ENCODE data around the gene NRTN. TPM values are rescaled to one million over a fixed set of nuclear protein-coding genes. Genes with fewer than 3 reads are reported as not detected.
"Not testable (repeated sequence)": the region's sequence is repeated elsewhere in the genome, so short reads cannot be mapped to it uniquely, and the experiment has no call there.

The NRTN gene
- total RNA-seq, 2 donors from 2014 or later: 5.8 to 6.4 TPM

DNA sequence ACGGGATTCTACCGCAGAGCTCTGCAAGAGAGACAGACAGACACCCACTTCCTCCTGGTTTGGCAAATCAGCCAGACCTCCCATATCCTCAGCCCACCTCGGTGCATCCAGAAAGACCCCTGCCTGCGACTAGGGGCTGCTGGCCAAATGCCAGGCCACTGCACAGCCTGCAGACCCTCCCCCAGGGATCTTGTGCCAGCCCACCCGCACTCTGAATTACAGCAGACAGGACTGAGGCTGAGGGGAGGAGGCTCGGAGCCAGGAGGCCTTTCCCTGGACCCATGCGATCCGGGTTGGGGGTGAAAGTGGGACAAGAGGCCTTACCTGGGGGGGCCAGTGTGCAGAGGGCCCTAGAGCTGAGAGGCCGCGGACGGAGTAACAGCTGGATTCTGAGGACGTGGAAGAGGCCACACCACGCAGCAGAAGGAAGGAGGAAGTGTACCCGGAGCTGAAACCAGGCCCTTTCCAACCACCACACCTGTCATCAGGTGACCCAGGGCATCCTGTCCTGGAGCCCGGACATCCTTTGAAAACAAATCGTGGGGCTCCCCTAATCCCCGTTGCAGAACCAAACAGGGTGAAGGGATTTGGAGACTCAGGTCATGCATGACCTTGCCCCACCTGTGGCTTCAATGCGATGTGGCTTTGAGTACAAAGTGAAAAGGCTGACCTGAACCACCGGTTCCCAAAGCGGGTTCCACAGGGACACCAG is 33.6 kb downstream of the NRTN start:
- Histone ChIP-seq H3K4me1 (ENCODE audit: control insufficient read depth, insufficient read depth, low read length) (no peaks in the 10 kb centered on the region), H3K27ac (ENCODE audit: low read depth, low read length) (no peak overlapping the region), H3K4me3 (ENCODE audit: low read length) (no peak overlapping the region), H3K9ac (ENCODE audit: extremely low read depth, low read length, poor library complexity, severe bottlenecking) (no peak overlapping the region), H3K9me3 (ENCODE audit: control insufficient read depth, low read length) (no peaks in the 10 kb centered on the region), H3K36me3 (ENCODE audit: control insufficient read depth, insufficient read depth, low read length) (no peaks in the 10 kb centered on the region), H3K27me3 (ENCODE audit: control insufficient read depth, insufficient read depth, low read length, poor library complexity, severe bottlenecking) (no peaks in the 10 kb centered on the region)
- DNase-seq: no peak
- WGBS, 2 experiments (ENCODE audit: insufficient coverage in 1 of 2, insufficient read length in 1 of 2): 94 to 98% methylated on average over 9 to 20 of the region's 20 CpGs
- Mint-ChIP-seq H3K4me1 (no peaks in the 10 kb centered on the region), H3K9me3 (no peaks in the 10 kb centered on the region), H3K27ac (no peak overlapping the region), H3K4me3 (no peak overlapping the region), H3K36me3 (ENCODE audit: low read depth) (no peaks in the 10 kb centered on the region), H3K27me3 (ENCODE audit: insufficient read depth) (peaks cover 16% of the 10 kb centered on the region)
- TF ChIP-seq, protein P1, sequence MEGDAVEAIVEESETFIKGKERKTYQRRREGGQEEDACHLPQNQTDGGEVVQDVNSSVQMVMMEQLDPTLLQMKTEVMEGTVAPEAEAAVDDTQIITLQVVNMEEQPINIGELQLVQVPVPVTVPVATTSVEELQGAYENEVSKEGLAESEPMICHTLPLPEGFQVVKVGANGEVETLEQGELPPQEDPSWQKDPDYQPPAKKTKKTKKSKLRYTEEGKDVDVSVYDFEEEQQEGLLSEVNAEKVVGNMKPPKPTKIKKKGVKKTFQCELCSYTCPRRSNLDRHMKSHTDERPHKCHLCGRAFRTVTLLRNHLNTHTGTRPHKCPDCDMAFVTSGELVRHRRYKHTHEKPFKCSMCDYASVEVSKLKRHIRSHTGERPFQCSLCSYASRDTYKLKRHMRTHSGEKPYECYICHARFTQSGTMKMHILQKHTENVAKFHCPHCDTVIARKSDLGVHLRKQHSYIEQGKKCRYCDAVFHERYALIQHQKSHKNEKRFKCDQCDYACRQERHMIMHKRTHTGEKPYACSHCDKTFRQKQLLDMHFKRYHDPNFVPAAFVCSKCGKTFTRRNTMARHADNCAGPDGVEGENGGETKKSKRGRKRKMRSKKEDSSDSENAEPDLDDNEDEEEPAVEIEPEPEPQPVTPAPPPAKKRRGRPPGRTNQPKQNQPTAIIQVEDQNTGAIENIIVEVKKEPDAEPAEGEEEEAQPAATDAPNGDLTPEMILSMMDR (conservative IDR thresholded peaks at IDR 0.05): no peak

DNA sequence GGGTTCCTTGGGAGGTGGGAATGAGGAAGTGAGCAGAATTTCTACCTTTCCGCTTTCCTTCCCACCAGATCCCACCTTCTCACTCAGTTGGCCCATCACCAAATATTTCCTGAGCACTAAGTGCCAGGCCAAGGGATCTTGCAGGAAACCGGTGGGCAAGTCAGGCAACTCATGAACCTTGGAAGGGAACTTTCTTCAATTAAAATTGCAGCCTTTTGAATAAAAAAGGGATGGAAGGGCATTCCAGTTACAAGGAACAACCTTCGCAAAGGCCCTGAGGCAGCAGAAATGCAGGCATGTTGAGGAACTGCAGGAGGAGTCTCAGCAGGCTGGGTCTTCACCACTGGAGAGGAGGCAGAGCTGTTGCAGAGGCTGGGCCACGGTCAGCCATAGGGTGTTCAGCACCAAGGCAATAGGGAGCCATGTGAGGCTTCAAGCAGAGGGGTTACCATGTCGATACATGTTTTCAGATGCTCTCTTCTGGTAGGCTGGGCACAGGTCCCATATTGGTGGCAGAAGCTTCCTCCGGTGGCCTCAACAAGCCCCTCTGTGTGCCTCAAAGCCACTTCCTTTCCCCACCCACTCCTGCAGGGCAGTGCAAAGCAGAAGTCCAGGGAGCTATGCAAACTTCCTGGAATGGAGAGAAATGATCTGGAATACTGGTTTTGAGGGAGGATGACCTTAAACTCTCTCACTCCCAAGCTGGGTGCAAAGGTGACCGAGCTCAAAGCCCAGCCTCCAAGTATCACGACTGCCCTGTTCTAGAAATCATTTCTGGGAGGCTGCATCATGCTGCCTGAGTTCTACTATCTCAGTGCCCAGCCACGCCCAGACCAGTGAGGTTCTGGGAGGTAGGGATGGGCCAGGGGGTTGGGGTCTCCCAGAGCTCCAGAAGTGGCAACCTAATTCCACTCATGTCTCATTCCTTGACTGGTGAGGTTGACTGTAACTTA is 34.5 kb downstream of the NRTN start, which contains the start of gene FUT6:
FUT6 (minus strand) TSS at position 638 of the 953 bp plus-strand sequence. CDS start 7,135 bp downstream, outside the sequence.
- no peak for DNase-seq
- no peak within 1 kb of the TSS for H3K4me3 Mint-ChIP-seq
- H3K4me3 ChIP-seq (ENCODE audit: low read length): no peak within 1 kb of the TSS
- no peaks in the 10 kb centered on the region for H3K27me3 ChIP-seq (ENCODE audit: control insufficient read depth, insufficient read depth, low read length, poor library complexity, severe bottlenecking)
- H3K4me1 ChIP-seq (ENCODE audit: control insufficient read depth, insufficient read depth, low read length): no peaks in the 10 kb centered on the region
- H3K9me3 ChIP-seq (ENCODE audit: control insufficient read depth, low read length): no peaks in the 10 kb centered on the region
- no peak within 1 kb of the TSS for H3K9ac ChIP-seq (ENCODE audit: extremely low read depth, low read length, poor library complexity, severe bottlenecking)
- no peaks in the 10 kb centered on the region for H3K4me1 Mint-ChIP-seq
- no peaks in the 10 kb centered on the region for H3K36me3 Mint-ChIP-seq (ENCODE audit: low read depth)
- peaks cover 12% of the 10 kb centered on the region for H3K27me3 Mint-ChIP-seq (ENCODE audit: insufficient read depth)
- WGBS, 2 experiments (ENCODE audit: insufficient coverage in 1 of 2, insufficient read length in 1 of 2): 93 to 94% methylated on average over 6 to 9 of the region's 9 CpGs
- H3K36me3 ChIP-seq (ENCODE audit: control insufficient read depth, insufficient read depth, low read length): no peaks in the 10 kb centered on the region
- no peak within 1 kb of the TSS for H3K27ac ChIP-seq (ENCODE audit: low read depth, low read length)
- no peak within 1 kb of the TSS for H3K27ac Mint-ChIP-seq
- TF ChIP-seq, protein P1 (conservative IDR thresholded peaks at IDR 0.05): no peak
- no peaks in the 10 kb centered on the region for H3K9me3 Mint-ChIP-seq

DNA sequence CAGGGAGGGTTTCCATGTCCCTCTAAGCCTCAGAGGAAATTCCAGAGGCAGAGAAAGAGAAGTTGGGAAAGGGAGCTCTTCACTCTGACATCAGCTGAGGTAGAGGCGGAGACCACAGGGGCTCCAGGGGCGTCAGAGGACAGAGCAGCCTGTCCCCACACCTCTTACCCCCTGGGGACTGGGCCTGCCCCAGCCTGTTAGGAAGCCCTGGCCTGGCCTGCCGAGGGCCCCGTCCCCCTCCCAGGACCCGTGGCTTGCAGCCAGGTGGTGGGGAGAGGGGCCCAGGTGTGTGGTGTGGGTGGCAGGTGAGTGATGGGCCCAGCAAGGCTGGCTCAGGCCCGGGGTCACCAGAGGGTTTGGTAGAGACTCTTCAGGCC is 36.9 kb downstream of the NRTN start:
- H3K4me3 ChIP-seq (ENCODE audit: low read length); H3K9me3 Mint-ChIP-seq; H3K4me1 Mint-ChIP-seq; H3K4me1 ChIP-seq (ENCODE audit: control insufficient read depth, insufficient read depth, low read length); H3K27me3 Mint-ChIP-seq (ENCODE audit: insufficient read depth); H3K27ac ChIP-seq (ENCODE audit: low read depth, low read length); H3K9me3 ChIP-seq (ENCODE audit: control insufficient read depth, low read length); H3K36me3 ChIP-seq (ENCODE audit: control insufficient read depth, insufficient read depth, low read length); H3K27me3 ChIP-seq (ENCODE audit: control insufficient read depth, insufficient read depth, low read length, poor library complexity, severe bottlenecking); H3K27ac Mint-ChIP-seq; H3K4me3 Mint-ChIP-seq; H3K36me3 Mint-ChIP-seq (ENCODE audit: low read depth); H3K9ac ChIP-seq (ENCODE audit: extremely low read depth, low read length, poor library complexity, severe bottlenecking); DNase-seq: not testable (repeated sequence)
- WGBS, 2 experiments (ENCODE audit: insufficient coverage in 1 of 2, insufficient read length in 1 of 2): 93% methylated on average over 4 of the region's 6 CpGs; no CpG with 5 or more reads in 1 of the 2 experiments

Measured in endodermal cell (in vitro differentiated cells).